IPS-18a (cell line): ENCODE measurements around the gene ZBTB43.
A peak's percentile ranks its signal among the peaks of the same experiment; 100 is the strongest.

ENCODE experiments used
- H3K27ac ChIP-seq: one replicate; pipeline ENCODE4 v1.5.1; 2013; ENCODE audit warnings: low read length
- H3K27me3 ChIP-seq: one replicate; pipeline ENCODE4 v1.6.1; 2013; ENCODE audit warnings: mild to moderate bottlenecking, low read length; ENCODE audit not compliant: control insufficient read depth, insufficient read depth
- H3K36me3 ChIP-seq: one replicate; pipeline ENCODE4 v1.6.1; 2013; ENCODE audit warnings: low read depth, low read length; ENCODE audit not compliant: control insufficient read depth
- H3K4me1 ChIP-seq: one replicate; pipeline ENCODE4 v1.6.1; 2013; ENCODE audit warnings: low read depth, low read length; ENCODE audit not compliant: control insufficient read depth
- H3K4me3 ChIP-seq: one replicate; pipeline ENCODE4 v1.5.1; 2013; ENCODE audit warnings: low read length
- H3K9ac ChIP-seq: one replicate; pipeline ENCODE4 v1.6.1; 2013; ENCODE audit warnings: mild to moderate bottlenecking, low read length, moderate library complexity
- H3K9me3 ChIP-seq: one replicate; pipeline ENCODE4 v1.6.1; 2013; ENCODE audit warnings: low read depth, low read length; ENCODE audit not compliant: control insufficient read depth

Gene ZBTB43

GRCh38 chr9:126852086-126852688 is 47.3 kb downstream of the ZBTB43 start:
- Histone ChIP-seq H3K36me3 (no peaks in the 10 kb centered on the region), H3K27ac (no peak overlapping the region), H3K27me3 (no peaks in the 10 kb centered on the region), H3K4me3 (no peak overlapping the region), H3K9me3 (no peaks in the 10 kb centered on the region), H3K9ac (no peak overlapping the region), H3K4me1 (peaks cover 6% of the 10 kb centered on the region)

GRCh38 chr9:126853667-126854066 is 48.8 kb downstream of the ZBTB43 start:
- H3K36me3 ChIP-seq, result no peaks in the 10 kb centered on the region
- no peak overlapping the region for H3K9ac ChIP-seq
- H3K9me3 ChIP-seq, result no peaks in the 10 kb centered on the region
- H3K27me3 ChIP-seq, result peaks cover under 1% of the 10 kb centered on the region
- H3K4me3 ChIP-seq, result no peak overlapping the region
- peaks cover 6% of the 10 kb centered on the region for H3K4me1 ChIP-seq
- no peak overlapping the region for H3K27ac ChIP-seq

DNA sequence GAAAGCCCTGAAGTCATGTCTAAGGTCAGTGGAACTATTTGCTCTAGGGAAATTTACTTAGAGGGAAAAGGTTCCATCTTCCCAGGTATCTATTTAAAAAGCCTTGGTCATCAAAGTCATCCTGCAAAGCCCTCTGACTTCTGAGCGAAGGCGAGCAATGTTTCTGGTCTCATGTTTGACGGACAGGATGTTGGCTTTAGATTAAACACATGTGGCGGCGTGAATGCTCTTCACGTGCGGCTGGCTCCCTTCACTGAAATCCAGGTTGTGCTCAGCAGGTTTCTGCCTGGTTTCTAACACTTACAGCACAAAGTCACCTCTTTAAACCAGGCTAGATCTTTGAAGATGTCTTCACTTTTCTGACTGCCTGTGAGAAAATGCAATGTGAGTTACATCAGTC is 49.9 kb downstream of the ZBTB43 start:
- Histone ChIP-seq H3K4me1 (peaks cover 6% of the 10 kb centered on the region), H3K36me3 (no peaks in the 10 kb centered on the region), H3K4me3 (no peak overlapping the region), H3K27ac (no peak overlapping the region), H3K27me3 (peaks cover 9% of the 10 kb centered on the region), H3K9ac (no peak overlapping the region), H3K9me3 (no peaks in the 10 kb centered on the region)

GRCh38 chr9:126856326-126856877 is 51.6 kb downstream of the ZBTB43 start:
- peaks cover 7% of the 10 kb centered on the region for H3K4me1 ChIP-seq
- no peak overlapping the region for H3K27ac ChIP-seq
- no peaks in the 10 kb centered on the region for H3K36me3 ChIP-seq
- H3K9me3 ChIP-seq, result no peaks in the 10 kb centered on the region
- H3K27me3 ChIP-seq, result peaks cover 9% of the 10 kb centered on the region
- H3K9ac ChIP-seq, result no peak overlapping the region
- no peak overlapping the region for H3K4me3 ChIP-seq

GRCh38 chr9:126857261-126857960 is 52.6 kb downstream of the ZBTB43 start:
- Histone ChIP-seq H3K27me3 (peaks cover 9% of the 10 kb centered on the region), H3K9ac (no peak overlapping the region), H3K4me3 (no peak overlapping the region), H3K9me3 (no peaks in the 10 kb centered on the region), H3K27ac (no peak overlapping the region), H3K4me1 (peaks cover 17% of the 10 kb centered on the region), H3K36me3 (no peaks in the 10 kb centered on the region)

DNA sequence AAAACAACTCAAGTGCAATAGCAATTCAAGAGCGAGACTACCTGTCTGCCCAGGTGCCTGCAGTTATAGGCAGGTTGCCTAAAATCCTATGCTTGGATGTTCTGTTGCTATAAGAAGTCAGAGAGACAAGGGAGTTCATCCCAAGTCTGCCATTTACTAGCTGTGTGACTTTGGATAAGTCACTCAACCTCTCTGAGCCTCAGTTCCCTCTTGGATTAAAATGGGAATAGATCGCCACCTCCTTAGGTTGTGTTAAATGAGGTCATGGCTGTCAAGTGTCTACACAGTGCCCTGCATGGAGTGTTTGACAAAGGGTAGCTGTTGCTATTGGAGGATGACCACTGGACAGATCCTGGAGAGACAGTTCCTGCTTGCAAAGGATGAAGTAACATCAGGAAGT is 54.3 kb downstream of the ZBTB43 start:
- Histone ChIP-seq H3K9ac (no peak overlapping the region), H3K9me3 (no peaks in the 10 kb centered on the region), H3K4me1 (peaks cover 25% of the 10 kb centered on the region), H3K27ac (no peak overlapping the region), H3K4me3 (no peak overlapping the region), H3K27me3 (peaks cover 9% of the 10 kb centered on the region), H3K36me3 (peaks cover 5% of the 10 kb centered on the region)

- H3K27me3 ChIP-seq, result peaks cover 9% of the 10 kb centered on the region
- peak within 1 kb of the TSS; percentile 72 for H3K4me3 ChIP-seq
- H3K9ac ChIP-seq, result peak within 1 kb of the TSS; percentile 18
- peaks cover 25% of the 10 kb centered on the region for H3K4me1 ChIP-seq
- H3K36me3 ChIP-seq, result peaks cover 16% of the 10 kb centered on the region
- H3K9me3 ChIP-seq, result no peaks in the 10 kb centered on the region
- no peak within 1 kb of the TSS for H3K27ac ChIP-seq
Measured at GRCh38 chr9:126860077-126860756, 55.4 kb downstream of the ZBTB43 start, which contains the start of gene ZBTB34. Gene ZBTB34, plus strand, starts transcription at chr9:126860639. Its CDS starts 18,761 bp downstream, at chr9:126879400.

DNA sequence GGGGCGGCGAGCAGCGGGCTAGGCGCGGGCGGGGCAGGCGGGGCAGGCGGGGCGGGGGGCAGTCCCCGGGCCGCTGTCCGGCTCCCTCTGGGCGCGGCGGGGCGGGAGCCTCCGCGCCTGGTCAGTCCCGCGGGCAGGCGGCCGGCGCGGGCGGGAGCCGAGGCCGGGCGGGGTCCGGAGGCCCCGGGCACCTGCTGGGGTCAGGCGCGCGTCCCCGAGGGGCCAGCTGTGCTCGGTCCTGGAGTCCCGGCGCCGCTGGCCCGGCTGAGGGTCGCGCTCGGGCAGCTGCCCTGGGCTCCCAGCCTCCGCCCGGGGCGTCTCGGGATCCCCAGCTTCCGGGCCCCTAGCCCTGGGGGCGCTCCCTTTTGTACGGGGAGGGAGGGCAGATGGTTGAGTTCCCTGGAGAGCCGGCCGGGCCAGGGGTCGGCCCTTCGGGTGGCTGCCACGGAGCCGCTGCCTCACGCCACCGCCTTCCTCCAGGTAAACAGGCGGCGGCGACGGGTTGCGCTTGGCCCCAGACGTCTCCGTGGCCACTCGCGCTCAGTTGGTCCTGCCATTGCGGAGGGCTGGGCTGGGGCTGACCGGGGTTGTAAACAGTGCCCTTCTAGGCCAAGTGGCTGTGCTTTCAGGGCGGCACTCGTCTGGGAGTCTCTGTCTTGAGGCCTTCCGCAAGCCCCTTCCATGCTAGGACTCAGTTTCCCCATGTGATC is 56.1 kb downstream of the ZBTB43 start:
- Histone ChIP-seq H3K27ac (no peak overlapping the region), H3K4me3 (peak overlapping the region; percentile 72), H3K9ac (peak overlapping the region; percentile 1), H3K9me3 (no peaks in the 10 kb centered on the region), H3K4me1 (peaks cover 24% of the 10 kb centered on the region), H3K36me3 (peaks cover 17% of the 10 kb centered on the region), H3K27me3 (peaks cover 9% of the 10 kb centered on the region)

- Histone ChIP-seq H3K4me1 (peaks cover 19% of the 10 kb centered on the region), H3K27me3 (peaks cover 9% of the 10 kb centered on the region), H3K9ac (peak overlapping the region; percentile 1), H3K9me3 (no peaks in the 10 kb centered on the region), H3K36me3 (peaks cover 17% of the 10 kb centered on the region), H3K27ac (no peak overlapping the region), H3K4me3 (peak overlapping the region; percentile 72)
Measured at GRCh38 chr9:126861707-126862103, 56.9 kb downstream of the ZBTB43 start.

DNA sequence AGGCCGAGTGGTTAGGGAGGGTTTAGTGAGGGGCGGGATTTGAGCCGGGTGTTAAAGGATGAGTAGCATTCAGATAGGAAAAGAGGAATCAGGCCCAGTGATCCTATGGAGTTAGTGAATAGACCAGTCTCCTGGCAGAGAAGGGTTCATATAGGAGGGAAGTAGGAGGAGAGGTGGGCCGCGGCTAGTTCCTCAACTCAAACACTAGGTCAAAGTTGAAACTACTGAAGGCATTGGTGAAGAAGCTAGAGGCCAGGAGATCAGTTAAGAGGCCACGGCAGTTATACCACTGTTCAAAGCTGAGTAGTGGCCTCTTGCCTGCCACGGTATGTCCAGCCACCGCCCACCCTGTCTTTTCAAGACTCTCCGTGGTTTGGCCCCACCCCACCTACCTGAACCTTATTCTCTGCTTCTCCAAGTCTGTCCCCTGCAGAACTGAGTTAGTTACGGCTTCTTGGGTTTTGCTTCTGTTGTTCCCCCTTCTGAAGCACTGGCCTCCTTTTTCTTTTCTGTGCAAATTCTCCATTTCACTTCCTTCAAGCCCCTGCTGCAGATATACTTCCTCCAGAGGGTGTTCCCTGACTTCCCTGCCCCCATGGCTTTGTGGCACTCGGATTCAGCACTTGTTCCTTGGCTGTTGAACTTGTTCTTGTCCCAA is 57.4 kb downstream of the ZBTB43 start:
- peaks cover 19% of the 10 kb centered on the region for H3K4me1 ChIP-seq
- no peak overlapping the region for H3K27ac ChIP-seq
- peaks cover 17% of the 10 kb centered on the region for H3K36me3 ChIP-seq
- H3K9me3 ChIP-seq, result no peaks in the 10 kb centered on the region
- H3K4me3 ChIP-seq, result peak overlapping the region; percentile 72
- no peak overlapping the region for H3K9ac ChIP-seq
- H3K27me3 ChIP-seq, result peaks cover 9% of the 10 kb centered on the region

GRCh38 chr9:126864771-126865170 is 59.9 kb downstream of the ZBTB43 start:
- no peaks in the 10 kb centered on the region for H3K9me3 ChIP-seq
- no peak overlapping the region for H3K4me3 ChIP-seq
- peaks cover 17% of the 10 kb centered on the region for H3K36me3 ChIP-seq
- H3K27me3 ChIP-seq, result no peaks in the 10 kb centered on the region
- H3K9ac ChIP-seq, result no peak overlapping the region
- no peak overlapping the region for H3K27ac ChIP-seq
- peaks cover 19% of the 10 kb centered on the region for H3K4me1 ChIP-seq
